ENCODE measurements around the gene TOMM20L. TPM values are rescaled to one million over a fixed set of nuclear protein-coding genes. Genes with fewer than 3 reads are reported as not detected.
"Not testable (repeated sequence)": the region's sequence is repeated elsewhere in the genome, so short reads cannot be mapped to it uniquely, and the experiment has no call there.

TOMM20L gene
- polyA plus RNA-seq, 1 of the 3 experiments (the other 2 are of a cell fraction), result not detected

- ChIA-PET POLR2A (no interaction called here), CTCF (no interaction called here)
- no peaks in the 10 kb centered on the region for H3F3A ChIP-seq (replicated peaks; ENCODE audit: insufficient read depth)
- no peak overlapping the region for H3K4me2 ChIP-seq
- H3K36me3 ChIP-seq (replicated peaks in 1 of 2; ENCODE audit: control insufficient read depth in 1 of 2, insufficient read depth in 2 of 2, low read length in 1 of 2), result peaks cover 28 to 76% of the 10 kb centered on the region in 2 experiments
- 97% methylated on average over 10 of the region's 10 CpGs for WGBS (ENCODE audit: low lambda C conversion rate)
- no peak overlapping the region for H3K9ac ChIP-seq
- no peak overlapping the region for H2AFZ ChIP-seq (ENCODE audit: low read depth)
- H3K79me2 ChIP-seq (ENCODE audit: insufficient read depth), result peaks cover 50% of the 10 kb centered on the region
- no peak overlapping the region for H3K27ac ChIP-seq (ENCODE audit: low read depth in 2 of 2, low read length in 1 of 2)
- no peaks in the 10 kb centered on the region; a peak in 1 of 4 replicates for H3K4me1 ChIP-seq (ENCODE audit: control insufficient read depth in 1 of 2, insufficient read depth in 2 of 2, low read depth in 1 of 2, low read length in 1 of 2)
- H3K27me3 ChIP-seq (ENCODE audit: insufficient read depth), result no peaks in the 10 kb centered on the region
- H4K20me1 ChIP-seq (ENCODE audit: insufficient read depth), result no peaks in the 10 kb centered on the region
- DNase-seq, result no peak
- H3K9me3 ChIP-seq, result no peaks in the 10 kb centered on the region
- no peak overlapping the region for H3K4me3 ChIP-seq (ENCODE audit: low read depth in 2 of 2, low read length in 1 of 2)
- TF ChIP-seq SIN3A (IDR thresholded peaks at IDR 0.05; ENCODE audit: borderline replicate concordance, low read depth, low read length) (no peak), PBX3 (IDR thresholded peaks at IDR 0.05) (no peak), GATA2 (CRISPR knock-in tag; IDR thresholded peaks at IDR 0.05) (no peak), USF2 (IDR thresholded peaks at IDR 0.05; ENCODE audit: borderline replicate concordance, low read depth, low read length) (no peak), MEF2A (IDR thresholded peaks at IDR 0.05; ENCODE audit: borderline replicate concordance, low read depth) (no peak), FOXM1 (IDR thresholded peaks at IDR 0.05; ENCODE audit: low read depth) (no peak), FOSL2 (IDR thresholded peaks at IDR 0.05; ENCODE audit: borderline replicate concordance, low read depth) (no peak), NFIC (IDR thresholded peaks at IDR 0.05; ENCODE audit: borderline replicate concordance) (no peak), RCOR1 (IDR thresholded peaks at IDR 0.05; ENCODE audit: low read length) (no peak), RFX5 (IDR thresholded peaks at IDR 0.05; ENCODE audit: low read length) (no peak), RAD21 (IDR thresholded peaks at IDR 0.05; ENCODE audit: low read length) (no peak), YY1 (IDR thresholded peaks at IDR 0.05; ENCODE audit: low read depth) (no peak)
- H3K9me2 ChIP-seq, result no peaks in the 10 kb centered on the region
Observed at GRCh38 chr14:58415636-58416547, 20.2 kb downstream of the TOMM20L start.

- H2AFZ ChIP-seq (ENCODE audit: low read depth); H3K4me3 ChIP-seq (ENCODE audit: low read depth in 2 of 2, low read length in 1 of 2); H3K4me2 ChIP-seq; H3K9ac ChIP-seq; H3K9me3 ChIP-seq; H4K20me1 ChIP-seq (ENCODE audit: insufficient read depth); H3F3A ChIP-seq (replicated peaks; ENCODE audit: insufficient read depth); POLR2A ChIA-PET; H3K4me1 ChIP-seq (ENCODE audit: control insufficient read depth in 1 of 2, insufficient read depth in 2 of 2, low read depth in 1 of 2, low read length in 1 of 2); H3K9me2 ChIP-seq; H3K27ac ChIP-seq (ENCODE audit: low read depth in 2 of 2, low read length in 1 of 2); H3K27me3 ChIP-seq (ENCODE audit: insufficient read depth); DNase-seq: not testable (repeated sequence)
- Histone ChIP-seq H3K36me3 (replicated peaks in 1 of 2; ENCODE audit: control insufficient read depth in 1 of 2, insufficient read depth in 2 of 2, low read length in 1 of 2) (peaks cover 36 to 74% of the 10 kb centered on the region in 2 experiments), H3K79me2 (ENCODE audit: insufficient read depth) (peaks cover 50% of the 10 kb centered on the region)
- 100% methylated on average over 1 of the region's 1 CpG for WGBS (ENCODE audit: low lambda C conversion rate)
- CTCF ChIA-PET, result interaction anchor here (1.0 kb wide), 1 partner anchor 21 kb away, joined by 5 read pairs; the partner anchor contains the start of gene TOMM20L
Observed at GRCh38 chr14:58416934-58417333, 21.2 kb downstream of the TOMM20L start.

Measured in SK-N-SH (cell line).